Measurements from ENCODE around the gene PAAF1. TPM values are rescaled to one million over a fixed set of nuclear protein-coding genes. Genes with fewer than 3 reads are reported as not detected.

Gene PAAF1
- total RNA-seq, 1 experiment from 2014 or later = 14.9 TPM

DNA sequence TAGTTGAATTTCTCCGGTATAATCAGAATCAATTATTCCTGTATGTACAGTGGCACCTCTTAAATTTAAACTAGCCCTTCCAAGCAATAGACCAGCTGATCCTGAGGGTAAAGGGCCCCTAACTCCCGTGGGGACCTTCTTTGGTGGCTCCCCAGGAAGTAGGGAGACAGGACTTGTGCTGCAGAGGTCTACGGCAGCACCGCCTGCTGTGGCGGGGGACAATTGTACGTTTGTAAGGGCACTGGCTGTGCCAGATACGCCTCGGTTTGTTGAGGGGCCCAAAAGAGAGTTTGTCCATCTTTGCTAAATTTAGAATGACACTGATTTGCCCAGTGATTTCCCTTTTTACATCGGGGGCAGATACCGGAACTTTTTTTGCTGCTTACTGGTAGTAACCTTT lies 68.1 kb downstream of the PAAF1 start:
- no peak for DNase-seq (ENCODE audit: low read depth)

GRCh38 chr11:73945396-73945795 lies 68.6 kb downstream of the PAAF1 start:
- no peak for DNase-seq (ENCODE audit: low read depth)

GRCh38 chr11:73946798-73947458 lies 70.1 kb downstream of the PAAF1 start:
- DNase-seq (ENCODE audit: low read depth) = no peak

DNA sequence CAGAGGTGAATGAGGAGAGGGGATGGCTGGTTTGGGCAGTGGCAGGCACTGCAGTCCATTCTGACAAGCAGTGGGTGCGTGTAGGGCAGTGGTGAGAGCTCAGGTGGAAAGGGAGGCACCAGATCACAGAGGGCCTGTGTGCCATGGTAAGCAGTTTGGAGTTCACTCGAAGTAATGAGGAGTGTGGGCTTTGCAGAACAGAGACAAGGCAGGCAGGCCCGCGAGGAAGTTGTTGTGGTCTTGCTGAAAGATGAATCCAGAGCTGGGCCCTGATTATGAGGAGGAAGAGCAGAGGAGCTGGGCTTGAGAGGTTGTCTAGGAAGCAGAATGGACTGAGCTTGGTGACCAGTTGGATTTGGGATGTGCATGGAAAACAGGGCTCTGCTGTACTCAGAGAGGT lies 72.4 kb downstream of the PAAF1 start:
- no peak for DNase-seq (ENCODE audit: low read depth)

GRCh38 chr11:73949912-73950311 lies 73.1 kb downstream of the PAAF1 start:
- DNase-seq (ENCODE audit: low read depth) = no peak

- peak; percentile 42 for DNase-seq (ENCODE audit: low read depth)
Observed at GRCh38 chr11:73950869-73951710, 74.3 kb downstream of the PAAF1 start, which contains the start of gene DNAJB13. TSS of gene DNAJB13 (plus strand) at chr11:73951026. CDS start at chr11:73951070, 44 bp downstream.

DNA sequence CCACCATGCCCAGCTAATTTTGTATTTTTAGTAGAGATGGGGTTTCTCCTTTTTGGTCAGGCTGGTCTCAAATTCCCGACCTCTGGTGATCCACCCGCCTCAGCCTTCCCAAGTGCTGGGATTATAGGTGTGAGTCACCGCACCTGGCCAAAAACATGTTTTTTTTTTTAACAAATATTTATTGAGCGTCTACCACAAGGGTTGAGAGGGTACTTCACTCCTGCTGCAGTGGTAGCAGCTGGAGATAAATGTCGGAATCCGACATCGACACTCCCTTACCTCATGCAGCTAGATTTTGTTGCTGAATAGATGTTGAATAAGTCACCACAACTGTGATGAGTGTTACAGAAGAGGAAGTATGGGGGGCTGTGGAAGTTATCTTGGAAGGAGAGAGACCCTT lies 75.0 kb downstream of the PAAF1 start:
- no peak for DNase-seq (ENCODE audit: low read depth)

DNA sequence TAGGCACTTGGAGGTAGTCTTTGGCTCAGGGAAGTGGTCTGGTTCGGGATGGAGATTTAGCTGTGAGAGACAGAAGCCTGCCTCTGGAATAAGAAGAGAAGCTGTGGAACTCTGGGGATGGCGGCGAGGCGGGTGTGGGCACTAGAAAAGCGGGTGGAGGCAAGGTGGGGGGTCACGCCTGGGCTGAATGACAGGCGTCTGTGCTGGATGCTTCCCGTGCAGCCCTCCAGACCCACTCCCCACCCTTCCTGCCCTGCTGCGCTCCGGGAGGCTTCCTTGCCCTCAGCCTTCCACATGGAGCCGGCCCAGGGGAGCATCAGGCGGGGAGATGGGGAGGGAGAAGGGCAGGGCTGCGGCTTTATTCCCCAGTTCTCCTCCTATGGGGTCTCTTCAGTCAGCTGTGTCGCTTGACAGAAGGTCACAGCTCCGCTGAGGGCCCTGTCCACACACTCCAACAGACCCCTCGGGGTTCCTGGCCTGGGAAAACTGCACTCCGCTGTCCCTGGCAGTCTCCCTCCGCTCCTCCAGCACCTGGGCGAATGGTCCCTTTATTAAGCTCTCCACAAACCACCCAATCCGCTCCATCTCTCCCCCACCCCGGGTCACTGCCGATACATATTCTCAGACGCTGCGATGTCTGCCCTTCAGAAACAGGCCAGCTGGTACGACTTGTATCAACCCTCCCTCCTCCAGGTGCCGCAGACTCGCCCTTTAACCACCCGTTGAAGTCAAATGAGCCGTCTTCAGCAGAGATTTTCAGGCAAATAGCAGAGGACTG lies 80.3 kb downstream of the PAAF1 start:
- no peak for DNase-seq (ENCODE audit: low read depth)

DNA sequence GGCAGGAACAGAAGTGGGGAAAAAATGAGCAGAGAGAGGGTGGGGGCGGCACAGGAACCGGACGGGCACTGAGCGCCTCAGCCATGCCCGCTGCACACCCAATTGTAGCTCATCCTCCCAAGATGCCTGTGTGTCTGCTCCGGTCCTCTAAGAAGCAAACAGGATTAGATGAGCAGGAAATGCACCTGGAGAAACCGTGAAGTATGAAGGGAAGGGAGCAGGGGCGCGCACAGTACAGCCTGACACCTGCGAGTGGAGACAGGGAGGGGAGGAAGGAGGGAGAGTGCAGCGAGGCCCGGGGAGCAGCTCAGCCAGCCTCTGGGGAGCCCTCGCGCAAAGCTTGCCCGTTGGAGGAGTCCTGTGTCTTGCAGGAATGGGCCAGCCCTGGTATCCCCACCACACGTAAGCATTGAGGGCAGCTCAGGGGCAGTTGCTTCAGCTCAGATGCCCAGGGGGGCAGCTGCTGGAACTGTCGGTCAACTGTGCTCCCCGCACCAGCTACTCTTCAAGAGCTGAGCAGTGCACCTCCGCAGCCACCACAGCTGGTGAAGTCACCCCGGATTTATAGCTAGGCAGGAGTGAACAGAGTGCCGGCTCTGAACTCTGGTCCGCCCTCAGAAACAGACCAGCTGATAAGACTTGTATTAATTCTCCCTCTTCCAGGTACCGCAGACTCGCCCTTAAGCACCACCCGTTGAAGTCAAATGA lies 81.0 kb downstream of the PAAF1 start:
- DNase-seq (ENCODE audit: low read depth) = no peak

- no peak for DNase-seq (ENCODE audit: low read depth)
Observed at GRCh38 chr11:73958521-73959141, 81.8 kb downstream of the PAAF1 start.

GRCh38 chr11:73961321-73961720 lies 84.5 kb downstream of the PAAF1 start:
- no peak for DNase-seq (ENCODE audit: low read depth)

DNA sequence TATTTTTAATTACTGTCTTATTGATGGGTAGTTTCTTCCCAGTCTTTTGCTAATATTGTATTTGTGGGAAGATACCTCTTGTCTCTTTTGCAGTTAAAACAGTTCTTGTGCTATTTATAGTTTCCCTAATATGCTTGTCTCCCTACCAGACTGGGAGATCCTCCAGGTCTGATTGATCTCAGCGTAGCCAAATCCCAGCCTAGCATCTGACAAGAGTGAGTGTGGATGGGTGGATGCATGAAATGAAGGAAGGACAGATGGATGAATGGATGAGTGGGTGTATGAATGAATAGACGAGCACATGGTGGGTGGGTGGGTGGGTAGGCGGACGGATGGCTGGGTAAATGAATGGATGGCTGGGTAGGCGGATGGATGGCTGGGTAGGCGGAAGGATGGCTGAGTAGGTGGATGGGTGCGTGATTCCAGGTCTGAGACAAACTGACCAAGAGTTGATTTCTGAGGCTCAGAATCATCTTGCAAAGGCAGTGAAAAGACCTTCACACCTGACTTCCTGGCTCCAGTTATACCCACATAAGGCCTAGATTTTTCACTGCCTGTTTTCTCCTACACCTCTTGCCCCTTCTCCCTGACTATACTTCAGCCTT lies 85.4 kb downstream of the PAAF1 start:
- no peak for DNase-seq (ENCODE audit: low read depth)

- no peak for DNase-seq (ENCODE audit: low read depth)
Observed at GRCh38 chr11:73963861-73964260, 87.1 kb downstream of the PAAF1 start.

- peak; percentile 26 for DNase-seq (ENCODE audit: low read depth)
Observed at GRCh38 chr11:73965076-73965763, 88.4 kb downstream of the PAAF1 start.

DNA sequence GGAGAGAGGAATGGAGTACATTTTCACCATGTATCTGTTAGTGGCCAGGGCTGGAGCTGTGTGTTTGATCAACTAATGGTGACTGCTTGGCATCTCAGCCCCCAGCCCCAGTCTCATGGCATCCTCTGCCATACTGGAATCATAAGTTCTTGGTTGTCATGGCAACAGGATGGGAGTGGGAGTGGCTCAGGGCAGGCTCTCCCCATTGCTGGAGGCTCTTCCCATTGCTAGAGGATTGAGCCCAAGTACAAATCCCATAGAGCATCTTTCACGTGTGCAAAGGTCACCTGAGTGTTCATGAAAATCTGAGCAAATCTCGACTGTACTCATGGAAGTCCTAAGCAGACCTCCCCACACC lies 88.9 kb downstream of the PAAF1 start:
- DNase-seq (ENCODE audit: low read depth) = no peak

- no peak for DNase-seq (ENCODE audit: low read depth)
Observed at GRCh38 chr11:73968356-73968966, 91.7 kb downstream of the PAAF1 start.

GRCh38 chr11:73969091-73969490 lies 92.3 kb downstream of the PAAF1 start:
- no peak for DNase-seq (ENCODE audit: low read depth)

DNA sequence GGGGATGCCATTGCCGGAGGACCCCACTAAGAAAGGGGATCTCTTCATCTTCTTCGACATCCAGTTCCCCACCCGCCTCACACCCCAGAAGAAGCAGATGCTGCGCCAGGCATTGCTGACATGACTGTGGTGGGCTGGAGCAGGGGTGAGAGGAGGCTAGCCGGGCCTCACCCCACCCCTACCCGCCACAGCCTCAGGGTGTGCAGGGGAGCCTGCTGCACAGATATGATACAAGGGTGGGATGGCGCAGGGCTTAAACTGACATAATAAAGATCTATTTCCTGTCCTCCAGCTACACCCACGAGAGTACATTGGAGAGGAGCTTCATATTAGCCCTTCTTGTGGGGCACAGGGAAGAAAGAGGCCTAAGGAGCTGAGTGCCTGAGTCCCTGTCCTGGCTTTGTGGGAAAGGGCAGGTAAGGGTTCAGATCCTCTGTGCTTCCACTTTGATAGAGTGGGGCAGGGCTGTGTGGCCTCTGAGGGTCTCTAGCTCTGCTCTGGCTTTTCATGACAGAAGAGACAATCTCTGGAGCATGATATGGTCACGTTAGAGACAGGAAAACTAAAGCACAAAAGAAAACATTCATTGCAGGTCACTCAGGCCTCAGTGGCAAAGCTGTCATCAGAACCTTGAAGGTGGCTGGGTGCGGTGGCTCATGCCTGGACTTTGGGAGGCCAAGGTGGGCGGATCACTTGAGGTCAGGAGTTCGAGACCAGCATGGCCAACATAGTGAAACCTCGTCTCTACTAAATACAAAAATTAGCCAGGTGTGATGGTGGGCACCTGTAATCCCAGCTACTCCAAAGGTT lies 93.4 kb downstream of the PAAF1 start:
- no peak for DNase-seq (ENCODE audit: low read depth)
